Measurements from ENCODE around the gene GALNTL6.

GALNTL6 gene

GRCh38 chr4:171812665-171813525, at the start of gene GALNTL6:
GALNTL6 (plus strand) TSS chr4:171813404.
- peak; percentile 10 for DNase-seq (ENCODE audit: low read depth)

GRCh38 chr4:171765514-171765913, 47.7 kb upstream of the GALNTL6 start:
- no peak for DNase-seq (ENCODE audit: low read depth)

DNA sequence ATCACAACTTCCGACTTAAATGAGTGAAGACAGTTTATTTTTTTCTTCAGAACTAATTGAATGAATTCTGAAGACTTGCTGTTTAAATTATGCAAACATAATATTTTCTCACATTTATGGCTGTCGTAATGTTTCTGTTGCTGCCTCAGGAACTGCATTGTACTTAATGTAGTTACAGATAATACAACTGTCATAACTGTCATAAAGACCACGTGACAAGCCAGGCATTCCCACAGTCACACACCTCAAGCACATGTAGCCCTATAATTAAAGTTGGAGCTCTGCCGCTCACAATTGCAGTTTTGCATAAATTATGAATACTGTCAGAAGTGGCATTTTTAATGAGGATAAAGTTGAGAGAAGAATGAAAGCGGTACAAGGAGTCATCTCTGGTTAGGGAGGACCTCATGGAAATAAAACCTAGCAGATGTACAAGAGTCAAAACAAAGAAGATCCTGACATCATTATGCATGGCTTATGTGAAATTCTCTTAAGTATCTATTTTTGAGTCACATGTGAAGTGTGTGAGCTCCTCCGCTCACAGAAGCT, 38.5 kb upstream of the GALNTL6 start:
- no peak for DNase-seq (ENCODE audit: low read depth)

- no peak for DNase-seq (ENCODE audit: low read depth)
Measured at GRCh38 chr4:171779301-171779700, 33.9 kb upstream of the GALNTL6 start.

GRCh38 chr4:171785388-171785787, 27.8 kb upstream of the GALNTL6 start:
- no peak for DNase-seq (ENCODE audit: low read depth)

DNA sequence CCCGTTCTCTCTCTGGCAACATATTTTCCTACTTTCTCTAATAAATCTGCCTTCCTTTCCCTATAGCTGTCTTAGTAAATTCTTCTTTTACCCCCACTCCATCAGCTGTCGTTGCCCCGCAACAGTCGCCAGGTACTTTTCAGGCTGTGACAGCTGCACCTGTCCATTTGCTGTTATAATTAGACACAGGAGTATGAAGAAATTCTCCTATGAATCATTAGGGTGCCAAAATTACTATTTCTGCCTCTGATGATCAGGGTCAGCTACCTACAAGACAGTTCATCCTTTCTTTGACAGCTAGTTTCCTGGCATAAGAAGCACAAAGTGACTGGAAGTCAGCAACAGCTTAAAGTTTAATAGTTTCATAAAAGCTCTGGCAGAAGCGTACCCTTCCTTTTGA, 19.5 kb upstream of the GALNTL6 start:
- DNase-seq (ENCODE audit: low read depth) = no peak

DNA sequence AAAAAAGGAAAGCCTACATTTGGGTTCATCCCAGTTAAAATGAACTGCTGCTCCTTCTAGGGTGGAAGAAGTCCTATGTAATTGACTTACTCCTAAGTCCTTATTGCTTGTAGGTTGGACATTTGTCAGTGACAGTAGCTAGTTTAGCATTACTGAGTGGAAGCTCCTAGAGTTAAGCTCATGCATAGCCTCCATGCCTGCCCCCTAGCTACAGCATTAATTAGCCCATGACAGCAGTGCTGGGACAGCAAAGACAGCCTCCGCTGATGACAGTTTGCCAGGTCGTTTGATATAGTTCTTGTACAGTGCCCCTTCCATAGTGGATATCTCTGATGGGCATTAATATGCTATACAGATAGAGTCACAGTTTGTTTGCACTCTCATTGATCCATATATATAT, 18.7 kb upstream of the GALNTL6 start:
- no peak for DNase-seq (ENCODE audit: low read depth)

DNA sequence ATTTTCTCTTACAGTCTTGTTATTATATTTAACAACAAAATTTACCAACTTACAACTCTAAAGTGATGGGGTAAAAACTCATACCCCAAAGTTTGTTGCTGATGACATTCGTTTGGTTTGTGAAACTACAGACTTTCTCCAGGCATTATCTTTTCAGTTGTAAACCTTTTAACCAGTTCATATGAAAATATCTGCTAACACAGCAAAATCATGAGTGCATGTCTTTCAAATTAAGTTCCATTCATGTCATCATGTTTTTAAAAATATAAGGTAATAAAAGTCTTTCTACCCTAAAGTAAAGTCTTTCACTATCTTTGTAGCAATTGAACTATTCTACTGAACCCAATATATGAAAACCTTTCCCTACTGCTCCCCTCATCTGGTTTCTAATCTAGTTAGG, 3.4 kb upstream of the GALNTL6 start:
- no peak for DNase-seq (ENCODE audit: low read depth)

GRCh38 chr4:171812333-171812664, 905 bp upstream of the GALNTL6 start:
- no peak for DNase-seq (ENCODE audit: low read depth)

DNA sequence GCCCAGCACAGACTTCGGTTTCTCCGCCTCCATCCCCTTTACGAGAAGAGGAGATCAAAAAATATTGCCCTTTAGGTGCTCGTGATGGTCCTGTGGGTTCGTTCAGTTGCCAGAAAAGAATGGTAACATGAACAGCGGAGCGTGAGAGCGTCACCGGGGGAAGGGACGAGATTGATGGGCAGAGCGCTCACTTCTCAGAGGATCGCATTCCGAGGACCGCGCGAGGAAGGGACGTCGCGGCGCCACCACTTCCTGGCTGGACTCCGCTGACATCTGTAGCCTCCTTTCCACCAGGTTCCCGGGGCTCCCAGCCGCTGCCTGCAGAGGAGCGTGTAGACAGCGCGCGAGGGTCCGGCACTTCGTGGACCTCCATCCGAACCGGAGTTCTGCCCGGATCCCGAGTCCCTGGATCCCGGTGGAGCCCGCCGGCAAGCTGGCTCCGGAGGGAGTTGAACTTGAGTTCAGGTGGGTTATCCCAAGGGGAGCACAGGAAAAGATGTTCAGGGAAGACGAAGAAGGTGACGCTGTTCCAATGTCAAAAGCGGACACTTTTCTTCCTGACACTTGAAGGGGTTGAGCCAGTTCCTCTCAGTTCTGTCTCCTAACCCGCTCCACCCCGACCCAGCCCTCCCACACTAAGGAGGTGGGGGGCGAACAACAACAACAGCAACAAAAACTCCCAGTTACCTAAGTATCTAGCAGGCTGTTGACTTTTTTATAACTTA, 484 bp downstream of the GALNTL6 start:
- peak; percentile 7 for DNase-seq (ENCODE audit: low read depth)

DNA sequence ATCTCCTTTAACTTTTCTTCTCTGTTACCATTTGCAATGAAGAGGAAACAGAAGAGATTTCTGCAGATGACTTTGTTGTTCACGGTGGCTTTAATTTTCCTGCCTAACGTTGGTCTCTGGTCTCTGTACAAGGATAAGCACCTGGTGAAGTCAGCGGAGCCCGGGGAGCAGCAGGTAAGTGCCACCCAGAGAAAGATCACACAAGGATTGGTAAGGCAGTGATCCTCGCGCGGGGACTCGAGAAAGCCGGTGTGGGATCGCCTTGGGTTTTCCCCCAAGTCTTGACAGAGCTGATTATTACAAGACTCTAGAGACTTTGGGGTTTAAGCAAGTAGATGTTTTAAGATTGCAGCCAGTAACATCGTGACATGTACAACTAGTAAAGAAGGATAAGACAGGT, 1.3 kb downstream of the GALNTL6 start:
- DNase-seq (ENCODE audit: low read depth) = no peak

- no peak for DNase-seq (ENCODE audit: low read depth)
Measured at GRCh38 chr4:171817026-171817425, 3.8 kb downstream of the GALNTL6 start.

GRCh38 chr4:171834640-171835039, 21.4 kb downstream of the GALNTL6 start:
- DNase-seq (ENCODE audit: low read depth) = no peak

DNA sequence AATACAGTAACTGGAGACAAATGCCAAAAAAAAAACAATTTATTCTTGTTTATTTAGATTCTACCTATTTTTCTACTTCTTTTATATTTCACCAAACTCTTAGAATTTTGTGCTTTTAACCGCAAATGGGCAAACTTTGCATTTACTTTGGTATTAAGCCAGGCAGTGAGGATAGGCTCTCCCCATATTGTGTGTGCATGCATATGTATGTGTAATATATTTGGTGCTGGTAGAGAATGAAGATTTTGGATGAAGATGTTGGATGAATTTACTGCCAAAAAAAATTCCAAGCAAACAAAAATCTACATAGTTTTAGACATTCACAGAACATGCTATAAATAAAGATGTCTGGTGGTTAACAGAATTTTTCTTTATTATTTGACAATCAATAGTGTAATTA, 30.3 kb downstream of the GALNTL6 start:
- no peak for DNase-seq (ENCODE audit: low read depth)

DNA sequence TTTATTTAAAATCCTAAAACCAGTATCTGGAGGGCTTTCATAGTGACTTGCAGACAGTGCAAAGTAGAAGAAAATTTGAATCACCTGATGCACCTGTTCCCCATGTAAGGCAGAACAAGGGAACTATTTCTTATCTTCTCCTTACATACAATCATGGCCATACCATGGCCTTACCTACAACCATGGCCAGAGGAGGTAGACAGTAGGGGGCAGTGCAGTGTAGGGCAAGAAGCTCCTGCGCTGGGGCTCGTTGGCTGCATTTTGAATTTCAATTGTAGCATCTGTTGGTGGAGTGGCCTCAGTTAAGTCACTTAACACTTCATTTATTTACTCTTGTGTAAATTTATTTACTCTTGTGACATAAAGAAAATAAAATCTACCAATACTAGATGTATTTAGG, 33.0 kb downstream of the GALNTL6 start:
- peak; percentile 66 for DNase-seq (ENCODE audit: low read depth)

DNA sequence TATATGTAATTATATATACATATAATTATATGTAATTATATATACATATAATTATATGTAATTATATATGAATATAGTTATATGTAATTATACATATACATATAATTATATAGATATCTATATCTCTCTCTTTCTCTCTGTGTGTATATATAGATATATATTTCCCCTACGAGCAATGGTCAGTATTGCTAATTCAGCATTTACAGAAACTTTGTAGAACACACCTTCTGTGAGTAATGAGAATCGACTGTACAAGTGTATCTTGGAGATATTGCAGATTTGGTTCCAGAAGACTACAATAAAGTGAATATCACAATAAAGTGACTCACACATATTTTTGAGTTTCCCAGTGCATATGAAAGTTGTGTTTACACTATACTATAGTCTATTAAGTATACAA, 33.7 kb downstream of the GALNTL6 start:
- DNase-seq (ENCODE audit: low read depth) = no peak

DNA sequence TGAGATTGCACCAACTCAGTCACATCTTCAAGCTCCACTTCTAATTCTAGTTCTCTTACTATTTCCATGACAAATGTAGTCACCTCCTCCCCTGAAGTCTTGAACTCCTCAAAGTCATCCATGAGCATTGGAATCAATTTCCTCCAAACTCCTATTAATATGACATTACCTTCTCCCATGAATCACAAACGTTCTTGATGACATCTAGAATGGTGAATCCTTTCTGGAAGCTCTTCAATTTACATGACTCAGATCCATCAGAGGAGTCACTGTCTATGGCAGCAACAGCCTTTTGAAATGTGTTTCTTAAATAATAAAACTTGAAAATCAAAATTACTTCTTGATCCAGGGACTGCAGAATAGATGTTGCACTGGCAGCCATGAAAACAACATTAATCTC, 34.5 kb downstream of the GALNTL6 start:
- DNase-seq (ENCODE audit: low read depth) = peak; percentile 20

DNA sequence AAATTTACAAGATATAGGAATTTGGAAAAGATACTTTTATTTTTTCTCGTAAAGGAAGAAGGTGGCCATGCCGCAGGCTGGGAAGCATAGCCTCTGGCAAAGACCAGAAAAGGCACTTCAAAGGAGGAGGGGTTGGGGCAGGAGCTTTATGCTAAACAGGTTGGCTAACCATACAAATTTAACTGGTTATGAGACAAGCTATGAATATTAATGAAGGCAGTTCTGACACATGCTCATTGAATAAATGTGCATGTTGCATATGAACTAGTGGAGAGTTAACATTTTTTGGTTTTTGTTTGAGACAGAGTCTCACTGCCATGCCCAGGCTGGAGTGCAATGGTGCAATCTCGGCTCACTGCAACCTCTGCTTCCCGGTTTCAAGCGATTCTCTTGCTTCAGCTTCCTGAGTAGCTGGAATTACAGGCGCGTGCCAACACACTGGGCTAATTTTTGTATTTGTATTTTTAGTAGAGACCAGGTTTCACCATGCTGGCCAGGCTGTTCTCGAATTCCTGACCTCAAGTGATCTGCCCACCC, 36.5 kb downstream of the GALNTL6 start:
- DNase-seq (ENCODE audit: low read depth) = no peak

DNA sequence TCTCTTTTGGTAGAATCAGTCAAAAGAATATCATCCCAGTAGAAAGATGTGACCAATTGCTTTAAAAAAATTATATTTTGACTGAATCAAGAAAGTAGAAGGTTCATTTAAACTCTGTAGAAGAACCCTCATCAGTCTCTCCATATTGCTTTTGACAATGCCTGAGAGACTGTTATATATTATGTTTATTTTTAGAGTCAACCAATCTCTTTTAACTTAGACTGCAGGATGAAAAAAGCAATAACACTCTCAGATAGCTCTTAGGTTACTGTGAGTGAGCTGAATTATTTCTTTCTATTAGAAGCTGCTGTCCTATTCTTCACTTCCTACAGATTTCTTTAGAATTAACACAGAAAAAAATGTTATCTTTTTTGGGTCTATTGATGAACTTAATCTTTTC, 38.1 kb downstream of the GALNTL6 start:
- no peak for DNase-seq (ENCODE audit: low read depth)

DNA sequence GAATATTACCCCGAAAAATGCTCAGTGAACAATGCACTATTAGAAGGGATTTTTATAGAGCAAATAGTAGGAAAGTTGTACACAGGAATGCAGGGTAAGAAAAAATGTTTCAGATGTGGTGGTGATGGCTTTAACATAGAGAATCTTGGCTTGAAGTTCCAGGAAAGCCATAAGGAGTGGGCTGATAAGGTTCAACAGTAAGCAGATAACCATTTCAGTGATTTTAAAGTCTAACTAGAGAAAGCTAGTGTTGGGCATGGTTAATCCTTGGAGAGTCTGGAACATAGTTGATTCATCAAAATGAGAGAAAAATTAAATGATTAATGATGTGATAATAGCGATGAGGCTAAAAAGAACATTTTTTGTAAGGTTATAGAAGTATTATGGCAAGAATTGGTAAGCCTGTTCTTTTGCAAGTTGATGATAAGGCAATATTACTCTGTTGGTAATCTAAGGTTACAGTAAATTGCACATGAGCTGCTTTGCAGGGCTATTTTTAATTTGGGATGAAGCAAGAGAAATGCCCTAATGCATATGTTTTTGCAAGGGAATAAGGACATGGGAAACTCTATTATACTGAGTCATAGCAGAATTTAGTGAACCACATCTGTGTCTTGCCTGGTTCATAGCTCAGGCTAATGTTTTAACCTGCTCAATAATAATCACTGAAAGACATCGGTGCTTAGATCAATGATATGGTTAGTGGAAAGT, 44.3 kb downstream of the GALNTL6 start:
- no peak for DNase-seq (ENCODE audit: low read depth)

GRCh38 chr4:171875291-171875690, 62.1 kb downstream of the GALNTL6 start:
- no peak for DNase-seq (ENCODE audit: low read depth)

DNA sequence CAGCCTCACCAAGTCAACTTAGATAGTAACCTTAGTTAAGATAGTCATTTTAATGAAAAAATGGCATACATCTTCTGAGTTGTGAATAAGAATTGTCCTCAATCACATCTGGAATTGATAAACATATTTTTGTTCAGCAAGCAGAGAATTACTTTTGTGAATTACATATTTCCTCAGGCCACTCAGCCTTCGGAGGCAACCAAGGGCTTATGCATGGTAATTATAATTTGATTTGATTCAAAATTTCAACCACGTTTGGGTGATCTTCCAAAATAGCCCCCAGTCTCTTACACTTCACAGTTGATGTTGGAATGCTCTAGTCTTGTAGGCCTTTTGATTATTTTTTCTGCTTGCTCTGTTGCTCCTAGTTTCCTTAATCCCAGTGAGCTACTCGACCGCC, 63.4 kb downstream of the GALNTL6 start:
- DNase-seq (ENCODE audit: low read depth) = peak; percentile 7
